Lower lobe of right lung (tissue), 2 donors: Measurements from ENCODE around the gene SCGB1D4. TPM values are rescaled to one million over a fixed set of nuclear protein-coding genes. Genes with fewer than 3 reads are reported as not detected.

Experiments used
- ATAC-seq, 2 donors: fragments of 200-7000 bp; cut with Tn5 transposase; one replicate each; pipeline ENCODE4 v1.9.1; 2020 to 2022; ENCODE audit warnings: mild to moderate bottlenecking in 2 of 2, moderate library complexity in 2 of 2
- DNase-seq: peaks from one replicate; pipeline ENCODE4 v3.0.0-alpha.2; 2020
- H3K27ac ChIP-seq: fragments of 200-600 bp; one replicate; pipeline ENCODE4 v1.8.0; 2022
- H3K27me3 ChIP-seq: fragments of 200-600 bp; one replicate; pipeline ENCODE4 v1.8.0; 2022; ENCODE audit warnings: low read depth
- H3K36me3 ChIP-seq: fragments of 200-600 bp; one replicate; pipeline ENCODE4 v1.8.0; 2022; ENCODE audit warnings: mild to moderate bottlenecking
- H3K4me1 ChIP-seq: fragments of 200-600 bp; one replicate; pipeline ENCODE4 v1.8.0; 2022
- H3K4me3 ChIP-seq: fragments of 200-600 bp; one replicate; pipeline ENCODE4 v1.8.0; 2022; ENCODE audit warnings: mild to moderate bottlenecking
- H3K9me3 ChIP-seq: fragments of 200-600 bp; one replicate; pipeline ENCODE4 v1.8.0; 2022
- CTCF ChIP-seq: fragments of 200-600 bp; IDR thresholded peaks from one replicate; pipeline ENCODE4 v1.8.0; 2022; ENCODE audit warnings: antibody characterized with exemption, mild to moderate bottlenecking
- intact Hi-C: fragments of 100-400 bp; cut with DNase I; formaldehyde crosslinking; loops from one replicate; pipeline ENCODE4 v1.11.0; 2022
- total RNA-seq: library from RNA; stranded (reverse); fragmentation: NEBNext Ultra II Directional; extraction: Animal tissue kit (Norgen Biotek cat#: 25700); gene quantifications from one replicate; pipeline ENCODE4 v1.2.1, GENCODE V29; 2021
- donor health status: DM: no; HTN: yes; CAD: no; lungs with severe emphysema.

The SCGB1D4 gene
- total RNA-seq, 1 donor from 2014 or later, result not detected

GRCh38 chr11:62306227-62306626 lies 7.4 kb upstream of the SCGB1D4 start:
- DNase-seq (no peak), ATAC-seq (no peak)
- H3K9me3 ChIP-seq, result peaks cover 8% of the 10 kb centered on the region
- H3K4me1 ChIP-seq, result peaks cover 5% of the 10 kb centered on the region
- no peaks in the 10 kb centered on the region for H3K36me3 ChIP-seq
- H3K27me3 ChIP-seq, result peaks cover 10% of the 10 kb centered on the region
- H3K4me3 ChIP-seq, result no peak overlapping the region
- intact Hi-C loops, result no loop called here
- H3K27ac ChIP-seq, result no peak overlapping the region
- no peak for TF ChIP-seq CTCF

DNA sequence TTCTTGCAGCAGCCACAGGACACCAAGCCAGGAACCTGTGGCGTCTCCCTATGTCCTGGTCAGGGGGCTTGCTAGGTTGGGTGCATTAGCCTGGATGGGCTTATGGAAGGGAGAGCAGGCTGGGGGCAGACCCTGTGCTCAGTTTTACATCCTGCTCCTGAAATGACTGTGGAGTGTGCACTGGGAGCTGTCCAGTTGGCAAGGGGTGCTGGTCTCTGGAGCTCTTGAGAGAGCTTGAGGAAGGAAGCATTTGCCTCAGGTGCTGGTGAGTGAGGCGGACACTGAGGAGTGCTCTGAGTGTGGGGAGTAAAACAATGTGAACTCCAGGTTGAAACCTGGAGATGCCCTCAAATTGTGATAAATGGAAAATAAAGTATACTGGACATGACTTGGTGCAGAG lies 3.4 kb downstream of the SCGB1D4 start:
- Histone ChIP-seq H3K27ac (no peak overlapping the region), H3K36me3 (no peaks in the 10 kb centered on the region), H3K4me1 (no peaks in the 10 kb centered on the region), H3K4me3 (no peak overlapping the region), H3K9me3 (no peaks in the 10 kb centered on the region), H3K27me3 (peaks cover 14% of the 10 kb centered on the region)
- no peak for DNase-seq
- intact Hi-C loops, result no loop called here
- no peak for TF ChIP-seq CTCF
- ATAC-seq, result peak; percentile 53 to 55

- intact Hi-C loops, result no loop called here
- no peaks in the 10 kb centered on the region for H3K9me3 ChIP-seq
- no peak for ATAC-seq
- TF ChIP-seq CTCF, result no peak
- H3K27ac ChIP-seq, result no peak overlapping the region
- peaks cover 12% of the 10 kb centered on the region for H3K27me3 ChIP-seq
- H3K4me3 ChIP-seq, result no peak overlapping the region
- H3K4me1 ChIP-seq, result no peaks in the 10 kb centered on the region
- no peaks in the 10 kb centered on the region for H3K36me3 ChIP-seq
- no peak for DNase-seq
These were observed 18.4 kb downstream of the SCGB1D4 start for GRCh38 chr11:62280452-62280851.

DNA sequence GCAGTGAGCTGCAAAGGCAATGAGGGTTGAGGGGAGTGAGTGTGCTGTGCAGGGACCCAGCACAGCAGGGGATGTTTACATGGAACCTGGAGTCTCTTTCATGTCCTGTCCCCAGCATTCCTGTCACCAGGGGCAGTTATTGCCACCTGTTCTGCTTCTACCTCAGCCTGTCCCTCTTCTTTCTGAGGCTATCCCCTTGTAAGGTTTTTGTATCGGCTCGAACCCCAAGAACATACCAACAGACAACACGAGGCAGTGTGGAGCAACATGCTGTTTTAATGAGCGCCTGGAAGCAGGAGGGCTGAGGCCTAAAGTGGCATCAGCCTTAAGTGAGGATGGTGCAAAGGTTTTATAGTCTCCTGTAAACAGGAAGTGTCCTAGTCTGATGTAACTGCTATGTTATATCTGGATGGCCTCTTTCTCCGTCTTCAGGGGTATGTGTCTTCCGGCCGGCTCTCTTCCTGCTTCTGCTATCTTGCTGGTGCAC lies 25.0 kb downstream of the SCGB1D4 start:
- Histone ChIP-seq H3K4me1 (no peaks in the 10 kb centered on the region), H3K9me3 (no peaks in the 10 kb centered on the region), H3K27me3 (peaks cover 10% of the 10 kb centered on the region), H3K4me3 (no peak overlapping the region), H3K36me3 (no peaks in the 10 kb centered on the region), H3K27ac (no peak overlapping the region)
- DNase-seq (no peak), ATAC-seq (no peak)
- intact Hi-C loops, result no loop called here
- no peak for TF ChIP-seq CTCF

- Histone ChIP-seq H3K27ac (no peak overlapping the region), H3K27me3 (peaks cover 10% of the 10 kb centered on the region), H3K9me3 (no peaks in the 10 kb centered on the region), H3K4me1 (no peaks in the 10 kb centered on the region), H3K4me3 (no peak overlapping the region), H3K36me3 (no peaks in the 10 kb centered on the region)
- no peak for DNase-seq
- no peak for TF ChIP-seq CTCF
- intact Hi-C loops, result no loop called here
- ATAC-seq, result no peak
These were observed 25.6 kb downstream of the SCGB1D4 start for GRCh38 chr11:62273284-62273683.
